HTR-8/SVneo (cell line): ENCODE data around the gene PIWIL4.

Source experiments
- DNase-seq: peaks from one replicate; pipeline ENCODE4 v3.0.0; 2011; ENCODE audit warnings: low spot score, mixed read lengths; ENCODE audit not compliant: insufficient read length
- FAIRE-seq: peaks from 2 replicates; lab custom pipeline; 2011; peaks lifted over from hg19 to GRCh38; lab: Jason Lieb, UNC

The PIWIL4 gene

DNA sequence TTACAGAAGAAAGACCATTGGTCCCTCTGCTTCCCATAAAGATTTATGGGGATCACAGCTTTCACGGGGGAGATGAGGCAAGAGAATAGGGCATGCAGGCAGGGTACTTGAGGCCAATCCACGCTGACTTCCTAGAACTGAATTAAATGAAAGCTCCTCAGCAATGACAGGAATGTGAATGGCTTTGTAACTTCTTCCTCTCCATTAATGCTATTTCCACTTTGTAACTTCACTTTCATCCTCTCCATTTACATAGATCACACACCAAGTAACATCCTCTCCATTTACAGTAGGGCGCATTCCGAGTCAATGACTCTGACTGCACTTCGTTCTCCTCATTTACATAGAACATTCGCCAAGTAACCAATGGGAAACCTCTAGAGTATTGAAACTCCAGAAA is 89.8 kb downstream of the PIWIL4 start:
- FAIRE-seq (peak; percentile 84), DNase-seq (no peak)

DNA sequence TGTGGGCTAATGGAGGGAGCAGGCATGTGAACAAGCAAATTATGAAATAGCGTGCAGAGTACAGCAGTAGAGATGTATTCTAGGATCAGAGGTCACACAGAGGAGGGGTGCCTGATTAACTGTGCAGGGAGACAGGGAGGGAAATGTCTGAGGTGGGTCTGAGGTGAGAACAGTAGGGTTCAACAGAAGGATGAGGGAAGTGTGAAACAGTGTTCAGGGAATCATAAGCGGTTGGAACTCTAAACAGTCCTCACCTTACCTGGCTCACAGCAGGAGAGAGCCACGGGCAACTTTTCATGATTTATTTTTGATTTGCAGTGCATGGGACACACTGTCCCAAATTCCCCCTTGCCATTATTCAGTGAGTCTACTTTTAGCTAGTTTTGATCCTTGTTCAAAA is 90.5 kb downstream of the PIWIL4 start:
- DNase-seq (no peak), FAIRE-seq (no peak)

DNA sequence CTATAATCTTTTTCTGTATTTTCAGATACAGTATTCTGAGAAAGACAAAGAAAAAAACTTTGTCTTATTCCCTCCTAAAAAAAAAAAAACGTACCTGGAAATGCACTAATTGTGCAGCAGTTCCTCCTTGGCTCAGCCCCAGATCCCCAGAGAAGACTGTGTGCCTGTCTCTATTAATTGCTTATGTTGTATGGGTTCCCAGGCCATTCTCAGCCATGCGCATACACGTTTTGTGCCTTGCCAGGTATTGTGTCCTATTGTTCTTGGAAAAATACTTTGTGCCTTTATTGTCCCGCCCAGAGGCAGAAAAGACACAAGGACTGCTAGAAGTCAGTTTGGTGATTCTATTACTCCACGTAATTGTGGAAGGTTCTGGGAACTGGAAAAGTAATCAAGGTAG is 91.2 kb downstream of the PIWIL4 start:
- FAIRE-seq (no peak), DNase-seq (no peak)

DNA sequence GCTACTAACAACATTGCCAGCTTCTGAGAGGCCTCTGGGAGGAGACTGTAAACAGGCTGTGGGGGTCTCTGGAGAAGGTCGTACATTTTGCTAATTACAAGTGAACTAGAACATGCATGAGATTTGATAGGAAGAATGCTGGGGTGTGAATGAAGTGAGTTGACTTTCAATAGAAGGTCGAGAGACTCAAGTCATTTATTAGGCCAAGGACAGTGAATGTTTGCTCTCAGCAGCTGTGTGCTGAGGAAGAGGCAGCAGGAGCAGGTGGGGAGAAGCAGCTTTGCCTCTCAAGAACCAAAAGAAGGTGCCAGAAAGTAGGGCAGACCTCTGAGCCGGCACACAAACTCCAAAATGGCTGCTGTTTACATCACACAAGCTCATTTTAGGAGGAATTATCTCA is 91.7 kb downstream of the PIWIL4 start:
- DNase-seq (no peak), FAIRE-seq (no peak)

DNA sequence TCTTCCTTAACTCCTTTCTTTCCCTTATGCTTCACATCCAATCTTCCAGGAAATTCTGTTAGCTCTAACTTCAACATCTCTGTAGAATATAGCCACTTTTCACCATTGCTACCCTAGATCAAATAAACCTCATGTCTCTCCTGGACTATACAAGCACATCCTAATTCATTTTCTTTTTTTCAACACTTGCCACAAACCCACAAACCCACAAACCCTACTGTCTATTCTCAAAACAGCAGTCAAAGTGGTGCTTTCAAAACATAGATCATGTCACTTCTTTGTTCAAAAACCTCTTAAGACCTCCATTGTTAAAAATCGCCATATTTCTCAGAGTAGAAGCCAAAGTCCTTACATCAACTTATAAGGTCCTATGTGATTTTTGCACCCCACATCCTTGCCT is 94.3 kb downstream of the PIWIL4 start:
- DNase-seq (no peak), FAIRE-seq (no peak)

DNA sequence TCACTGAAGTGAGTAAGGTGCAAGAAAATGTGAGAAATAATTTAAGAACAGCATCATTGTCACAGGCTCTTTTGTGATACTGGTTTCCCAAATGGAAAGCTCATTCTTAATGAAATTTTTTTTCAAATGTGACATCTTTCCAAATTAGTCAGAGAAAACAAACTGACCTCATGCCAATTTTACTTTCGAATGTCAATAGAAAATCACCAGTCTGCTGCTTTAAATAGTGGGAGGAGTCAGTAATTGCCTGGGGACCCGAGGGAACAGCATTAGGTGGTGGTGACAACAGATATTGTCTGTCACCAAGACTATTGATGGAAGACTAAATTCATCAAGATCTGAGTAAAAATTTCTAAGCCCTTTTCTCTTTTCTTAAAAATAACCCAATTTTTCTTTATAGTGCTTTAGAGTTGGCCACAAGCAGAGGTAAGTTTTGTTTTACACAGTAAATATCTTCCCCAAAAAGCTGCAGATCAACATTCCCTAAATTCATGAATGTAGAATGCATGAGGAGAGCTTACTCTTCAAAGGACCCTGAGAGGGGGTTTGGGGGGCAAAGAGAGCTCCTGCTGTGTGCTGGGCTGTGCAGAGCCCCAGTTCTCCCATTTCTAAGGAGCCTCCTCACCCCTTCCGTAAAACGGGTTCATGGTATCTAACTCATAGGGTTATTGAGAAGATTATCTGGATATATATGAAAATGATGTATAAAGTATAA is 95.1 kb downstream of the PIWIL4 start:
- FAIRE-seq (no peak), DNase-seq (no peak)

DNA sequence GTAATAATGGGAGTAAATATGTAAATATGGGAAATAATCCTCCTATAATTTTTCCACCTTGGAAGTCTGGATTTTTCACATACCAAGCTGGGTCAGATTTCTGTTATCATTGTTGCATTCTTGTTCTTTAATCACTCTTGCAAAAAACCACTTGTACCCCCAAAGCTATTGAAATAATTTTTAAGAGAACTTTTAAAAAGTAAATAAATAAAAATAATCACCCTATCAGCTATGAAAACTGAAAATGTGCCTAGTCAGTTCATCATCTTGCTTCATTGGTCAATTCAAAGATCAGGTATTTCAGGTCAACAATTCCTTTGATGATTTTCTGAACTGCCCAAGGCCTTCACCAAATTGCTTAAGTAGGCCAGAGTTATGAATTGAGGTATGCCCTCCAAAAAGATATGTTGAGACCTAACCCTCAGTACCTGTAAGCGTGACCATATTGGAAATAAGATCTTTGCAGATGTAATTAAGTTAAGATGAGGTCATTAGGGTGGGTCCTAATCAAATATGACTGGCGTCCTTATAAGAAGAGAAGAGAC is 95.8 kb downstream of the PIWIL4 start:
- no peak for FAIRE-seq
- no peak for DNase-seq

DNA sequence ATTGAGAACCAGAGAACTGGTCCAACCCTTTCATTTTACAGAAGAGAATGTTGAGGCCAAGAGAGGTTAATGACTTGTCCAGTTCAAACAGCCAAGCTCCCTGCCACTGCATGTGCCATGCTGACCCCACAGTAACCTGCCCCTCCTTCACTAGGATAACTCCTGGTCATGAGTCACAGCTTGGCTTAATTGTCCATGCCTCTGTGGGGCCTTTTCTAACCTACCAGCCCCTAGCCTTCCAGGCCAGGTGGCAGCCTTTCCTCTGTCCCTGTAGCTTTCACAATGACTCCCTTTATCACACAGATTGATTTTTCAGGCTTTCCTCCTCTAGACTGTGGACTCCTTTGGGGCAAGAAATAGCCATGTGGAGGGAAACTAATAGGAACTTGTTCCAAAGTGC is 97.2 kb downstream of the PIWIL4 start:
- FAIRE-seq = no peak
- peak; percentile 11 for DNase-seq

DNA sequence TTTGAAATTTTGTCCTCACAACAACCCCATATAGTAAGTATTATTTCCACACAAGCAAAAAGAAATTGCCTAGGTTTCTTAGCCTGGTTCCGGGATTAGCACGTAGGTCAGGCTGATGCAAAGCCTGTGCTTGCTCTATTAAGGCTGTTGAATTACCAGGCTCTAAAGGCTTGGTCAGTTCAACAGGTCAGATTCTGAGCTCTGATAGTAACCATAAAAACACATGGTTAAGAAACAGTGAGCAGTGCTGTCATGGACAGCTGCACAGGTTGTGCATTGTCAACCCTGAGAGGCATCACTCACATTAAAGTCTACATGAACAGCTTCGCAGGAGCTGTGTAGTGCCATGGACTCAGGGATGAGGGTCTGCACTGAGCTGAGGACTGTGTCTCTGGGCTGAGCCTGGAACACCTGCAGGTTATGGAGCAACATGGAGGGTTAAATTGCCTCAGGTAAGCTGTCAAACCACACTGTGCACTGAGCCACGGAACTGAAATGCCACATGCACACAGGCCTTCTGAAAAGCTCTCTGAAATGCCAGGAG is 98.0 kb downstream of the PIWIL4 start:
- FAIRE-seq (peak; percentile 51), DNase-seq (no peak)

DNA sequence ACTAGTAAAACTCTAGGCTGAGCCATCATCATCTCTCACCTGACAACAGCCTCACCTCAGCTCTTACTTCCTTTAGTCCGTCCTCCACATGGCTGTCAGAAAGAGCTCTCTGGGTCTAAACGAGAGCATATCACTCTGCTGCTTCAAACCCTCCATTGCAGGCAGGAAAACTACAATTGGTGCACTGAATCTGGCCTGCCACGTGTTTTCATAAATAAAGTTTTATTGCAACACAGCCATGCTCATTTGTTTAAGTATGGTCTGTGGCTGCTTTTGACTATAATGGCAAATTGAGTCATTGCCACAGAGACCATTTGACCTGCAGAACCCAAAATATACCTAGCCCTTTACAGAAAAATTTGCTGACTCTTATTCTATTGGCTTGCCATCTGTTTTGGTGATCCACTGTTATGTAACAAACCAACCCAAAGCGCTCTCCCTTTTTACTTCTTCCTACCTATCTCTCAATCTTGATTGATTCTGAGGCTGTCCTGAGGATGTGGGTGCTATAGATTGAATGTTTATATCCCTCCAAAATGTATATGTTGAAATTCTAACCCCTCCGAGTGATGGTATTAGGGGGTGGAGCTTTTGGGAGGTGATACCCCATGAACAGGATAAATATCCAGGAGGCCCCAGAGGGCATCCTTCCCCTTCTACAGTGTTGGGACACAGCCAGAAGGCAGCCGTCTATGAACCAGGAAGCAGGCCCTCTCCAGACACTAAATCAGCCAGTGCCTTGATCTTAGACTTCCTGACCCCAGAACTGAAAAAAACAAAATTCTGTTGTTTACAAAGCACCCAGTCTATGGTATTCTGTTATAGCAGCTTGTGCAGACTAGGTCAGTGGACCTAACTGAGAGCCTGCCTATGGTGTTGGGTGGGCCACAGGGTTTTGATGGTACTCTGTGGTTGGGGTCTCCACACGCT is 99.9 kb downstream of the PIWIL4 start:
- no peak for FAIRE-seq
- DNase-seq = no peak

DNA sequence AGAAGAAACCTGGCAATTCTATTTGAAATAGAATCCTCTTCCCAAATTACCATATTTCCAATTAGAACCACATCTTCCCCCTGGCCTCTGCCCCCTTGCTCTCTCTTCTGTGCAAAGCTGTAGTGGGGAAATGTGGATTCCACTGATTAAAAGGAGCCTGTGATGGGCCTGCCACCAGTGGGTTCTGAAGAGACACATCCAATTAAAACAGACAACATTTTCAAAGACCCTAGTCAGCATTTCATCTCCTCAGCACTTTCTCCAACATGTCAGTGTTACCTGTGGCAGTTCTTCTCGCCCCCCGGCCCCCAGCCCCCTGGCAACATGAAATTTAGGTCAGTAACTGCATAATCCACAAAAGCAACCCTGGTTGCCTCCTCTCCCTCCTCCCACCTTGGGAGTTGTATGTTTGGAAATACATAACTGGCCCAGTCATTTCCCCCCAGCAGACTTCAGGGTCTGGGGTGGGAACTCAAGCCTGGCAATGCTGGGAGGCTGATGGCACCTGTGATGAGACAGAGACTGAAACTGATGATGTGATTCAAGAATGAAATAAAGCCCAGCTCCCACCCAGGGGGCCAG is 101.1 kb downstream of the PIWIL4 start:
- DNase-seq = no peak
- no peak for FAIRE-seq

DNA sequence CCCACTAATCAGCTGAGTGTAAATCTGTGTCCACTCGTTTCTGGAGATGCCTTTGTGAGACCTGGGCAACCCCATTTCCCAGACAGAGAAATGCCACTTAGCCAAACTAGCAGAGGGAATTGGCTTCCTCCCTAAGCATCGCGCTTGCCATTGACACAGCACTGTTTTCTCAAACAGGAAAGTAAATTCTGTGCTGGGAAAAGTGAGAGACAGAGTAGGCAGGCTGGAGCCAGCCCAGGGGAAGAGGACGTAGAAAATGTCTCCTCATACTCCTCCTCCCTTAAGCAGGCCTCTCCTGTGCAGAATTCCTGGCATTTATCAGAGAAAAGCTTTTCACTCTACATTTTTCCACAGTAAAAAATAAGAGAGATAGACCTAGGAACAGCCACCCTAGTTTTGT is 101.9 kb downstream of the PIWIL4 start:
- DNase-seq = no peak
- FAIRE-seq = no peak
